Loucy (cell line): Measurements from ENCODE around the gene KCNA2.

Experiments used
- CTCF ChIP-seq: fragments of 200-600 bp; sonication (generic); conservative IDR thresholded peaks from 2 replicates; pipeline ENCODE4 v1.5.1; 2014; ENCODE audit warnings: mild to moderate bottlenecking, antibody characterized with exemption, low read length
- EZH2phosphoT487 ChIP-seq: fragments of 200-600 bp; IDR thresholded peaks from 2 replicates; pipeline ENCODE4 v1.6.1; 2018; ENCODE audit warnings: antibody characterized with exemption, mild to moderate bottlenecking, moderate library complexity, borderline replicate concordance

DNA sequence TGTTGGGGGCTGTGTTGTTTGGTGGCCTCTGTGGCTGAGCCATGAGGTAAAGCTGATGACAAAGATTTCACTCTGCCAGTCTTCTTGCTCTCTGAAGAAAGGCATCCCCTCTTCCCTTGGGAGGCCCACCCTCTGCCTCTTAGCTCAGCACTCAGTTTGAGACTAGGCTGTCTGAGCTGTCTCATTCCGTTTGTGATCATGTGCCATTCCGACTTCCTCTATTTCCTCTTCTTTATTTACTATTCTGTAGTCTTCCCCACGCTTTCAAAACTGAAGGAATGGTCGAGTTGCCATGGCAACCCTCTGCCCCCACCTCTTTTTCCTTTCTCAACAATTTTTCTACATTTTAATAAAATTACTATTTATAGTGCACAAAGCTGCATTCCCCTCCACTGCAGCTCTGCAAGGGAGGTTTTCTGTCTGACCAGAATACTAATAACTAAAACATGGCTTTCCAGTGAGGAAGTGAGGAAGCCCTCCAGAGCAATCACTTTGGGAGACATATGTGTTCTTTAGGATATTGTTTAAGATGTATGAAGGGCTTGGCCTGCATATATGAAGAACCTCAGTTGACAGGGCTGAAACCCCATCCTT, 37.8 kb upstream of the KCNA2 start:
- TF ChIP-seq CTCF = no peak
- no peak for TF ChIP-seq EZH2phosphoT487
